Ureter (tissue), 1 donor: ENCODE data around the gene FAM240A. TPM values are rescaled to one million over a fixed set of nuclear protein-coding genes. Genes with fewer than 3 reads are reported as not detected.
A peak's percentile ranks its signal among the peaks of the same experiment; 100 is the strongest.

Experiments used
- DNase-seq: peaks from one replicate; pipeline ENCODE4 v3.0.0-alpha.2; 2020; ENCODE audit warnings: low spot score
- total RNA-seq: library from RNA; stranded (reverse); gene quantifications from one replicate; pipeline ENCODE4 v1.2.4, GENCODE V29; 2023
- donor health status: DM: yes; HTN: yes; CAD: no.

The FAM240A gene
- total RNA-seq, 1 donor from 2014 or later, result not detected

DNA sequence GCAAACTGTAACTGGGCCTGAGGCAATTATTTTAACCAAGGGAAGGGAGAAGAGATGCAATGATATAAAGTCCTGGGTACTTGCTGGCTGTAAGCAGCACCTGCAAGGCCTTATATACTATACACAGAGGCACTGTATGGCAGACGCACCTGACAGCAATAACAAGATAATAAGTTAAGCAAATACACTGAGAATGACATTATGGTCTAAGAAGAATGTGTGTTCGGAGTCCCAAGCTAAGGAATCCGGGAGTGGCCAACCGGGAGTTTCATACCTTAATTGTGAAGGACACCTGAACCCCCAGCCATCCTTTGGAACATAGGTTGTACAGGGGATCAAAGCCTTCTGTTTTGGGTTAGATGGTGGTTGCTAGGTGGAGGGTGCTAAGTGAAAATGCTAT lies 13.7 kb downstream of the FAM240A start:
- DNase-seq, result no peak

DNA sequence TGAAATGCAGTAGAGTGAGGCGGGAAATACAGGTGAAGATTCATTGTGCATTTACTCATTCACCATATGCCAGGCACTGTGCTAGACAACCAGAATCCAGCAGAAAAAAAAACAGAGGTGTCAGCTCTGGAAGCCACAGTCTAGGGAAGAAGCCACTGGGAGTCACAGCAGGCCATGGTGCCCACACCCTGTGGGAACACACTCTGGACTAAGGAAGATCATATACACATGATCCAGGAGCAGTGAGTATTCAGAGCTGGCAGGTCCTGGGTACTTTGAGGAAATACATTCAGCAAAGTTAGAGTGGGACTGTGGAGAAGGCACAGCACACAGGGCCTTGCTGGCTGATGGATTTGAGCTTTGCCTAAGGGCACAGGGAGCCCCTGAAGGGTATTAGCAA lies 14.8 kb downstream of the FAM240A start:
- no peak for DNase-seq

DNA sequence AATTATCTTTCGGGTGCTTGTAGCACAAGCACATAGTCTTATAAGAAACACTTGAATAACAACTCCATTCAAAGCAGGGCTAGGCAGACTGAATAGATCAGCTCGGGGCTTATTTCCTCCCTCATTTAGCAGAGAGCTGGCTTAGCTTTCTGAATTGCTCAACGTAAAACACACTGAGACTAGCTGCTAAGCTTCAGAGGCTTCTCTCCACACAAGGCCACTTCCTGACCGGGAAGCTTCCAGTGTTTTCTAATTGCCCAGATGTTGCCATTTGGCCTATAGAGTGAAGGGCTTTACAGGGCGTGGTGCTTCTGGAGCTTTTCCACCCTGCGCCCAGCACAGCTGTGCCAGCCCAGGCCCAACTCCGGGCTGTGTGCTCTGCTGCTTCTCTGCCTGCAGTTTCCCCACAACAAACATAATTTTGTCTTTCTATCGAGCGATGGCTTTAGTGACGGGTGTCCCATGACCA lies 16.6 kb downstream of the FAM240A start:
- no peak for DNase-seq

DNA sequence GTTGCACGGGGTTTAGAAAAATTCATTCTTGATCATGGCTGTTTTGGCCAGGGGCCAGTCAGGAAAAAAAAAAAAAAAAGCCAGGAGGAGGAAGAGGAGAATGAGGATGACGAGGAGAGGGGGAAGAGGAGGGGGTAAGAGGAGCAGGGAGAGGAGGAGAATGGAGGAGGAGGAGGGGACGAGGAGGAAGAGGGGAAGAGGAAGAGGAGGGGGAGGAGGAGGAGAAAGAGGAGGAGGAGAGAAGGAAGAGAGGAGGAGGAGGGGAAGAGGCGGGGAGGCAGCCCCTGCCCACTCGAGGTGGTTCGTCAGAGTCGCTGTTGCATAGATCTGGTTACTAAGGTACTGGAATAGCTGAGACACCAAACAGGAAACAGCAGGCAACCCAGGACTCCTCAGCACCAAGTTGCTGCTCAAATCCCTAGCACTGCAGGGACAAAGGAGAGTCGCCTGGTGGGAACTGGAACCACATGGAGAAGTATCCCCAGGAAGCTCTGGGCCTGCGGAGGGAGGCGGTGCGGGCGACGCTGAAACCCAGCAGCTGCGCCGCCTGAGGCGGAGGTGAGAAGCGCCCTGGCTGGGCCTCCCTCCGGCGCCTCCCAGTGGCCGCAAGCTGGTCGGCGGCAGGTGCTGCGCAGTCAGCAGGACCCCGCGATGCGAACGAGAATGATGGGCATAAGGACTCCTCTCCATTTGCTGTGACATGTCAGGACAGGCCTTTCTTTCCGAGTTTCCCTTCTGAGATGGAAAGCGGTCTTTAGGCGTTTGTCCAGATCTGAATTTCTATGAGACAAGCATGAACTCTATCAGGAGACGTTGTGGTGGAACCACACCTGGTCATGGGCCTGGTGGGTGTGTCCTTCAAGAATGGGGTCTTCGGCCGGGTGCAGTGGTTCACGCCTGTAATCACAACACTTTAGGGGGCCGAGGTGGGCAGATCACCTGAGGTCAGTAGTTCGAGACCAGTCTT lies 17.5 kb downstream of the FAM240A start:
- peak; percentile 80 for DNase-seq

DNA sequence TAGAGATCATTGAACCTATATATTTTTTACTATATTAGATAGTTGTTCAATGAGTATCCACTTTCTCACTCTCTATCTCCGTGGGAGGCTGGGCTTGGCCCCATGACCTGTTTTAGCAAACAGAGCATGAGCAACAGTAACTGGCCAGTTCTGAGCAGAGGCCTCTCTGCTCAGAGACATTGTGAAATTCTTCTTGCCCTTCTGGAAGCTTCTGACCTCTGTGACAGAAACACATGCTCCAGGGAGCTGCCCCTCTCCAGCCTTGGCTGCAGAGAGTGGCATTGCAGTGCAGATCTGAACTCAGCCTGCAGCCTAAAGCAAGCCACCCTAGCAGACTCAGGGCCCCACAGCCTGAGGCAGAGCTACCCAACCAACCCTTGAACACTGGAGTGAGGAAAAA lies 20.5 kb downstream of the FAM240A start:
- no peak for DNase-seq

DNA sequence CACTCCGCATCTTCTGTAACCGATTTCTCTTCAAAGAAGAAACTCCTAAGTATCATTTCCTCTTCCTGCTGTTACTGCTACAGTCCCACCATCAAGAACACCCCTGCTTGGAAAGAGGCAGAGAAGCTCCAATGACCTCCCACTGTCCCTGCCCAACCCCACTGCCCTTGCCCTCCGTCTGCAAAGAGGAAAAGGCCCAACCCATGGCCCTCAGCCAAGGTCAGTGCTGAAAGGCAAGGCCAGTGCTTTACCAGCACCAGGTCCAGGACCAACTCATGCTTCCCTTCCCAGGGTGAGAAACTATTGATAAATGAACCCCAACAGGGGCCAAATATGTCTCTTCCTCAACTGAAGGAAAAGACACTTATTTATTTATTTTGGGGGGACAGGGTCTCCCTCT lies 22.5 kb downstream of the FAM240A start:
- DNase-seq, result no peak

DNA sequence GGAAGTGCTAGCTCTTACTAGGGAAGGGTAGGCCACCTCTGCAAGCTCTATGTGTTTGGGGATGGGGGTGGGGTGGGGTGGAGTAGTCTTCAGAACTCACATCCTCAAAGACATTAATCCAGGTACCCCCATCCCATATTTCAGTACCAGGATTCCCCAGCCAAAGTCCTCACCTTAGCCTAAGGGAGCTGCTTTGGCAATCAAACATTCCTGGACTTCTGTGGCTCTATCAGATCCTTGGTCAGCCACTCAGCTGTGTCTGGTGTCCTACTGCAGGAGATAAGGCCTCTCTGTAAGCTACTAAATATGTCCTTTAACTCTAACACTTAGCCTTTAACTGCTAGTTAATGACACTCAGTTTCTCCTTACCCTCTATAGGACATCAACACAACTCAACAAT lies 26.9 kb downstream of the FAM240A start:
- DNase-seq, result no peak

DNA sequence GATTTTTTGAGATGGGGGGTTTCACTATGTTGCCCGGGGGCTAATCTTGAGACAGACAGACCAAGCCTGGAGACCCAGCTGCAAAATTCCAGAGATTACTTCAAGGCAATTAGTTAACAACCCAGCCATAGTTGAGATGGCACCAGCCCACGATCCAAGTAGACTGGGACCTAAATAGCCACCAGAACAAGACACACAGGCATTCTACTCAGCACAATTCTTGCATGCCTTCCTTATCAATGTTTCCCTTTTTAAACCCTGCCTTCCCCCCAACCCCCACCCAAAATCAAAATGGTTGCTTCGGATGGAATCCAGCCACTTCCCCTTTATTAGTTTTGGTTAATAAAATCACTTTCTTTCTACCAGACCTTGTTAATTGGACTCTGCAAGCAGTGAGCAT lies 28.6 kb downstream of the FAM240A start:
- no peak for DNase-seq

DNA sequence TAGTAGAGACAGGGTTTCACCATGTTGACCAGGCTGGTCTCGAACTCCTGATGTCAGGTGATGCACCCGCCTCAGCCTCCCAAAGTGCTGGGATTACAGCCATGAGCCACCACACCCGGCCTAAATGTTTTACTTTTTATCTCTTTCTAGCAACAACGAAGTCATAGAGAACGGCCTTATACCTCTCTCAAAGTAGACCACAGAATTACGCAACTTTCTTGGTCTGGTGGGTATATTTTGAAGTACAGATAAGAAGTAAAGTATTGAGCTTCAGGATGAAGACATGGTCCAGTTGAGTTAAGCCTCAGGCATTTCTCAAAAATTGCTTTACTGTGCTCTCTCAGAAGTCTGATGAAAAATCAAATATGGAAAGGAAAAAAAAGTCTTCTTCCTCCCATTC lies 30.6 kb downstream of the FAM240A start:
- no peak for DNase-seq

DNA sequence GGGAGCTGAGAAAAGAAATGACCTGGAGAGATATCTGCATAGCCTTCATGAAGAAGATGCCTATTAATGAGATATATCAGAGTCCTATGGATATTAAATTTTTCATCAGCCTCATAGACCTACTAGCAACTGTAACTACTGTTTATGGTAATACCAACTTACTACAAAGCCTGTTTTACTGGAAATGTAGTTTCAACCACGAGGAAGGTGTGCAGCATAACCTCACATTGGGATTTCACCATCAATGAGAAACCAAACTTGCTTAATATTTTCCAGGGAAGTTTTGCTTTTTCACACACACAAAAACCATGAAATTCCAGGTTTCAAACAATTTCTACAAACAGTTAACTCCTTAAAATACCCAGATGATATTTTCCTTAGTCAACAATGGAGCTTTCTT lies 31.4 kb downstream of the FAM240A start:
- DNase-seq, result no peak

DNA sequence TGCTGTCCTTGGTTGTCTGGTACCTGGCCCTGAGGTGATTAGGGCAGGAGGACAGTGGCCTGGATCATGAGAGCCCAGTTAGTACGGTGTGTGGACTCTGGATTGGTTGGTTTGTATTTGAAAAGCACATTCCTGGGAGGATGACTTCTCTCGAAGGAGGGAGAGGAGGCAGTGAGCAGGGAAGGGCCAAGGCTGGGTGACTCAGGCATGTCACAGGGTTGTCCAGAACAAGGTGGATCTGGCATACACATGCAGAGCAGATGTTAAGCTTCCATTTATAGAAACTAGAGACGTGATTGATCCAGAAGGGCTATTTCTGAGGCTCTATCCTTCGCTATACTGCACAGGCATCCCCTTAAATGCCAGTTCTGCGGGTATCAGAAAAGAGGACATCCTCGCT lies 34.4 kb downstream of the FAM240A start:
- no peak for DNase-seq

DNA sequence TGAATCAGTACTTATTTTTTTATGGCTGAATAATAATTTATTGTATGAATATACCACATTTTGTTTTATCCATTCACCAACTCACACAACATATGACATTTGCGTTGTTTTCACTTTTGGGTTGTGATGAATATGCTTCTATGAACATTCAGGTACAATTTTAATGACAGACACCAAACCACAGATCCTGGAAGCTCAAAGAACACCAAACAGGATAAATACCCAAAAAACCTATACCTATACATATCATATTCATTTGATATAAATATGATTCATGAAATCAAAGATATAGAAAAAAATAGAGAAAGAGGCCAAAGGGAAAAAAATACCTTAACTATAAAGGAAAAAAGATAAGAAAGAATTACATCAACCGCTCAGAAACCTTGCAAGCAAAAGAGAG lies 35.8 kb downstream of the FAM240A start:
- no peak for DNase-seq

DNA sequence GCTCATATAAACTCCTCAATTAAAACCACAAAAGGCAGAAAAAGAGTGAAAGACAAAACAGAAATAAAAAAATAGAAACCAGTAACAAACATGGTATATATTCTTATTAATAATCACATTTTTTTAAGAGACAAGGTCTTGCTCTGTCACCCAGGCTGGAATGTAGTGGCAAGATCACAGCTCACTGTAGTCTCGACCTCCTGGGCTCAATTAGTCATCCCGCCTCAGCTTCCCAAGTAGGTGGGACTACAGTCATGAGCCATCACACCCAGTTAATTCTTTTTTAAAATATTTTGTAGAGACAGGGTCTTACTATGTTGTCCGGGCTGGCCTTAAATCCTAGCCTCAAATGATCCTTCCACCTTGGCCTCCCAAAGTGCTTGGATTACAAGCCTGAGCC lies 37.1 kb downstream of the FAM240A start:
- DNase-seq, result no peak

DNA sequence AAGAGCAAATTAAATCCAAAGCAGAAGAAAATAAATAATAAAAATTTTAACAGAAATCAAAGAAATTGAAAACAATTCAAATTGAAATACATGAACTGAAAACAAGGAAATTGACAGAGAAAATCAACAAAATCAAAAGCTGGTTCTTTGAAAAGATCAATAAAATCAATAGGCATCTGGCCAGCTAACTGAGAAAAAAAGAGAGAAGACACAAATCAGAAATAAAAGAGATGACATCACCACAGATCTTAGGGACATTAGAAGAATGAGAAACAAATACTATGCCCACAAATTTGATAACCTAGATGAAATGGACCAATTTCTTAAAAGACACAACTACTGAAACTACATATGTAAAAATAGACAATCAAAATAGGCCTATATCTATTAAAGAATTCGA lies 38.8 kb downstream of the FAM240A start:
- DNase-seq, result no peak

DNA sequence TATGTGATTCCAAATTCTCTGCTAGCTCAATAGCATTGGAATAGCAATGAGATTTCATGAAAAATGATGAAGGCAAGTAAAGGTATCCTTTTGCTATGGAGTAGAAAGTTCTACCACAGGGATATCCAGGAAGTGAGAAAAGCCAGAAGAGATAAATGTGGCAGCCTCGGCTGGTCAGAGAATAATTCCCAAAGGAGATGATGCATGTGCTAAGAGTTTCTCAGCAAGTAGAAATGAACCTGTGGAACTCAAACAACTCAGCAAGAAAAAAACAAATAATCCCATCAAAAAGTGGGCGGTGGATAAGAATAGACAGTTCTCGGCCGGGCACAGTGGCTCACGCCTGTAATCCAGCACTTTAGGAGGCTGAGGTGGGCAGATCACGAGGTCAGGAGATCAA lies 42.9 kb downstream of the FAM240A start:
- no peak for DNase-seq

DNA sequence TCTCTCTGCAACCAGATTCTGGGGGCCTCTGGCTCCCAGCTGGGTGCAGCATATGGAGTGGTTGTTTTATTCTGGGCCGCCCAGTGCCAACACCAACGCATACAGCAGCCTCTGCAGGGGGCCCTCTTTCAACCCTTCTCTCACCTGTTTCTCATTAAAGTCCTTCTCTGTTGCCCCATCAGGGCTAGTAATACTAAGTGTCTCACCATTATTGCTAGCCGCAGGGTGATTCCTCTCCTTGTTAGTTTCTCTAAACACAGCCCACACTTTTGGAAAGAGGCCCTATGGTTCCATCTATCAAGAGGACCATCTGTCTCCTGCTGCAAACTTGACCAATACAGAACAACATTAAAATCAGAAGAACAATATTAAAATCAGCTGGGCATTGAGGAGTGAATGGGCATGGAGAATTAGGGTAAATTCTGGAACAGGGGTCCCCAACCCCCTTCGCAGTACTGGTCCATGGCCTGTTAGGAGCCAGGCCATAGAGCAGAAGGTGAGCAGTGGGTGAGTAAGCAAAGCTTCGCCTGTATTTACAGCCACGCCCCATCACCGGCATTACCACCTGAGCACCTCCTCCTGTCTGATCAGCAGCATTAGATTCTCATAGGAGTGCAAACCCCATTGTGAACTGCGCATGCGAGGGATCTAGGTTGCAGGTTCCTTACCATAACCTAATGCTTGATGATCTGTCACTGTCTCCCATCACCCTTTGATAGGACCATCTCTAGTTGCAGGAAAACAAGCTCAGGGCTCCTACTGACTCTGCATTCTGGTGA lies 44.6 kb downstream of the FAM240A start:
- DNase-seq, result no peak

DNA sequence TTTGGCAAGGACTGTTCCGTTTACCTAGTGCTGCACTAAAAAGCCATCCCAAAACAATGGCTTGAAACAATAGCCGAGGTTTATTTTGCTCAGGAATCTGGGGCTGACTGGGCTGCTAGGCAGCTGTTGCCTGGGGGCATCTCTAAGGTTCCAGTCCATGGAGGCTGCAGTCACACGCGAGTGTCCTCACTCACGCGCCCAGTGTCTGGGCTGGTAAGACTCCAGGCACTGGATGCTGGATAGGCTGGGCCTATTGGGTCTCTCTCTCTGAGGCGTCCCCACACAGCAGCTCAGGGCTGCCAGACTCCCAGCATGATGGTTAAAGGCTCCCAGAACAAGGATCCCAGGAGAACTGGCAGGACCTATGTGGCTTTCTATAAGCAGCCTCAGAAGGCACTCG lies 47.0 kb downstream of the FAM240A start:
- no peak for DNase-seq

DNA sequence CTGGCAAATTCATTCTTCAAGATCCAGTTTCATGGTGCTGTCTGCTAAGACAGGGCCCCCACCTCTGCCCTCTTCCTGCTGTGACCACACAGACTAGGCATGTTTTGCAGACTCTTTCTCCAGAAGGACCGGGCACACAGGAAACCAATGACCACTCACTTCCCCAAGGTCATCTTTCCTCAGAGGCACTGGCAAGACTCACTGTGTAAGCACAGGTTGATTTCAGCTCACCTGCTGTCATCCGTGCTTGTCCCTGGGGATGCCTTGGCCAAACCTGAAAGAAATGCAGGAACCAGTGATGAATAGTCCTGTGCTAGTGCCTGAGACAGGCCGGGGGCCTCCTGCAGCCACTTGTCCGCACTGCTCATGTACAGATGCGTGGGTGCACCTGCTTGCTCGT lies 47.7 kb downstream of the FAM240A start:
- peak; percentile 39 for DNase-seq

DNA sequence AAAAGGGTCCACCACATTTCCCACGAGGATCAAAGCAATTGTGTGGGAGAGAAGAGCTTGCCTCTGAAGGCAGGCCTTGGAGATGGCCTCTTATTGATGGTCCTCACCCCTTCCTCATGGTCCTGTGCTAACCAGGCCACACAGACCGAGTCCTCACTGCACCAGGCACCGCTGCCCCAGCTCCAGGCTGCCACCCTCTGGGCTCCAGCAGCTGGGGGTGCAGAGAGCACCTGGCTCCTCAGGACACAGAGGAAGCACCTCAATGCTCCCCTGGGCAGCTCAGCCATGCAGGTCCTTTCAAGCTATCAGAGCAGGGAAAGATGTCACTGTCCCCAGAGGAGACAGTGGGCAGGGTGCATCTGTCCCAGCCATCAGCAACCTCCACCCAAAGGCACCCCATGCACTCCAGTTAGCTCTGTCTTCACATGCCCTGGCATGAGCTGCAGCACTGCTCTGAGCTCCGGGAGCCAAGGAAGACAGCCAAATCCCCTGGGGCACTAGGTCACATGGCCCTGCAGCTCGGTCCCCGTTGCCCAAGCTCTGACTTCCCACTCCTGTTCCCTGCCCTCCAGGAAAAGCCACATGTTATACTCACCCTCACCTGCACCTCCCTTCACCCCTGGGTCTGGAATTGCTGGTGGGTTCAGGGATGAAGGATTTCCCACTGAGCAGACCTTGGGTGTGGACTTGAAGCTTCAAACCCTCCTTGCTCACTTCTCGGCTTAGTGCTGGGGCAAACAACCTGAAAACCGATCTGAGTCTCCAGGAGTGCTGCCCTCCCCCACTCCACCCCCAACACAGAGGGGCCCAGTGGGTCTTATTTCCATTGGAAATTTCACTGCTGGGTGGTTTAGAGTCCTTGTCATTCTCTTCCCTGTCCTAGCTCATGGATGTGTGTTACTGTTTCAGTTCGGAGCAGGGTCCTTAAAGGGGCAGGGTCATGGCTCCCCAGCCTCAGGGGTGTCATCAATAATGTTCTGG lies 48.5 kb downstream of the FAM240A start:
- DNase-seq, result peak; percentile 65

DNA sequence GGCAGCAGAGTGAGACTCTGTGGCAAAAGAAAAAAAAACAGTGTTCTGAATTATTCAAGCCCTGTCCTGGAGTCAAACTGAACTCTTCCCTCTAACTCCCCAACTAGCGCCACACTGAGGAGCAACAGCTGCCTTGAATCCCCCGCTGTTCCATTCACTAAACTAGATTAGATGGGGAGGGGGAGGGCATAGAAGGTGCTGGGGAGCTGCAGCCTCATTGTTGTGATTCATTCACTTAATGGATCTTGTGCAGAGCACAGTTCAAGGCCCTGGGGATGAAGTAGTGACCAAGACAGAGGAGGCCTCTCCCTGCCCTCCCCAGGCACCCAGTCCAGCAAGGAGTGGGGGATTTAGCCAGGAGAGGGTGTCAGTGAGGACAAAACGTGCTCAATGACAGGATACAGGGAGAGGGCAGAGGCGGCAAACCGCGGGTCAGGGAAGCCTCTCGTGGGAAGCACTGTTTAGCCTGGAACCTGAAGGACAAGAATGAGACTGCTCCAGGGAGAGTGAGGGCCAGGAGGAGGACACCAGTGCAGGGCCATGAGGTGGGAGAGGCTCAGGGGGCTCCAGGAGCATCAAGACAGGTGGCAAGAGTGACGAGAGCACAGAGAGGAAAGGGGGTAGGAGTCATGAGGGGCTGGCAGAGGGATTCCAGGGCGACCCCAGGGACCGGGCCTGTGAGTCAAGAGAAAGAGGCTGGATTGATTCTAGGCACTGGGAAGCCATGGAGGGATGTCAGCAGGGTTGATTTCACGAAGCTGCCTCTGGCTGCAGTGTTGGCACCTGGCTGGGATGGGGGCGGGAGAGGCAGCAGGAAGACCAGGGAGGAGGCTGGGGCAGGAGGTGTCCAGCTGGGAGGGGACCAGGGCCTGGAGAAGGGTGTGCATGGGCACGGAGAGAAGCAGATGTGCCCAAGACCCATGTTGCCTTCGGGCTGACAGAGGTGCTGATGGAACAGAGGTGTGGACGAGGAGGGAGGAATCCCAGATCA lies 49.7 kb downstream of the FAM240A start:
- no peak for DNase-seq
